Fibroblast of skin of abdomen (primary cell): Measurements from ENCODE around the gene GREM2.

Experiments
- DNase-seq: peaks from one replicate; pipeline ENCODE4 v3.0.0-alpha.2; 2013

GREM2 gene

GRCh38 chr1:240497908-240498307 lies 114.0 kb downstream of the GREM2 start:
- DNase-seq, result no peak

GRCh38 chr1:240496941-240497340 lies 115.0 kb downstream of the GREM2 start:
- DNase-seq, result peak; percentile 32

GRCh38 chr1:240496356-240496755 lies 115.6 kb downstream of the GREM2 start:
- no peak for DNase-seq

- DNase-seq, result peak; percentile 67
These were observed 116.4 kb downstream of the GREM2 start for GRCh38 chr1:240495601-240496000.

- no peak for DNase-seq
These were observed 119.0 kb downstream of the GREM2 start for GRCh38 chr1:240492832-240493440.

GRCh38 chr1:240491796-240492195 lies 120.2 kb downstream of the GREM2 start:
- no peak for DNase-seq

GRCh38 chr1:240491156-240491555 lies 120.8 kb downstream of the GREM2 start:
- DNase-seq, result peak; percentile 67

- DNase-seq, result no peak
These were observed 124.5 kb downstream of the GREM2 start for GRCh38 chr1:240487493-240487892.

GRCh38 chr1:240486611-240487010 lies 125.3 kb downstream of the GREM2 start:
- DNase-seq, result no peak

GRCh38 chr1:240484804-240485443 lies 127.0 kb downstream of the GREM2 start:
- DNase-seq, result no peak

- DNase-seq, result no peak
These were observed 133.4 kb downstream of the GREM2 start for GRCh38 chr1:240478536-240478935.

- no peak for DNase-seq
These were observed 136.1 kb downstream of the GREM2 start for GRCh38 chr1:240475832-240476231.

GRCh38 chr1:240474133-240474614 lies 137.8 kb downstream of the GREM2 start:
- DNase-seq, result no peak

GRCh38 chr1:240468656-240469055 lies 143.3 kb downstream of the GREM2 start:
- no peak for DNase-seq

- DNase-seq, result no peak
These were observed 144.1 kb downstream of the GREM2 start for GRCh38 chr1:240467895-240468294.

- DNase-seq, result no peak
These were observed 145.4 kb downstream of the GREM2 start for GRCh38 chr1:240466509-240466908.

GRCh38 chr1:240465531-240465940 lies 146.4 kb downstream of the GREM2 start:
- DNase-seq, result peak; percentile 45

GRCh38 chr1:240464099-240464498 lies 147.9 kb downstream of the GREM2 start:
- DNase-seq, result peak; percentile 62

- DNase-seq, result peak; percentile 59
These were observed 149.1 kb downstream of the GREM2 start for GRCh38 chr1:240462766-240463395.

- no peak for DNase-seq
These were observed 149.7 kb downstream of the GREM2 start for GRCh38 chr1:240462277-240462676.

- no peak for DNase-seq
These were observed 154.8 kb downstream of the GREM2 start for GRCh38 chr1:240457203-240457602.

GRCh38 chr1:240455228-240455821 lies 156.6 kb downstream of the GREM2 start:
- no peak for DNase-seq

GRCh38 chr1:240445369-240445768 lies 166.6 kb downstream of the GREM2 start:
- DNase-seq, result no peak

- no peak for DNase-seq
These were observed 170.3 kb downstream of the GREM2 start for GRCh38 chr1:240441669-240442068.
